AG04450 (cell line): ENCODE results near the gene CERK. TPM values are rescaled to one million over a fixed set of nuclear protein-coding genes. Genes with fewer than 3 reads are reported as not detected.

ENCODE experiments used
- CTCF ChIA-PET: fragments of 300-600, 350-600 bp; formaldehyde crosslinking; extraction: SDS; loops from one replicate; lab custom pipeline; 2022; ENCODE audit warnings: antibody characterized with exemption, inconsistent platforms; lab: Charles Lee
- POLR2A ChIA-PET: fragments of 350-600 bp; formaldehyde crosslinking; extraction: SDS; loops from one replicate; lab custom pipeline; 2021; ENCODE audit warnings: antibody characterized with exemption, inconsistent platforms; lab: Yijun Ruan, JAX
- DNase-seq: peaks from one replicate; pipeline ENCODE4 v3.0.0-alpha.2; 2011; ENCODE audit warnings: low read depth, low spot score
- H3K27ac ChIP-seq: one replicate; pipeline ENCODE4 v1.5.1; 2012; ENCODE audit warnings: low read depth, low read length, control low read depth
- H3K27me3 ChIP-seq: one replicate; pipeline ENCODE4 v1.6.0; 2012; ENCODE audit warnings: low read length; ENCODE audit not compliant: control insufficient read depth, insufficient read depth
- H3K4me3 ChIP-seq: 2 replicates; pipeline ENCODE4 v1.5.1; 2011; ENCODE audit warnings: mild to moderate bottlenecking, low read depth, low read length, control low read depth
- H3K9me3 ChIP-seq: 2 replicates; pipeline ENCODE4 v1.5.1; 2012; ENCODE audit warnings: low read length; ENCODE audit not compliant: control insufficient read depth, insufficient read depth
- CTCF ChIP-seq: IDR thresholded peaks from 2 replicates; pipeline ENCODE4 v1.5.1; 2011; ENCODE audit warnings: low read depth, low read length, control low read depth, inconsistent platforms
- polyA plus RNA-seq: library from polyadenylated mRNA; depleted of rRNA; stranded (reverse); fragments of >200 nt; gene quantifications from 2 replicates; pipeline ENCODE4 v1.2.3, GENCODE V29; 2011

Gene CERK
- polyA plus RNA-seq, 1 experiment: 29.0 TPM

GRCh38 chr22:46664301-46664855 lies 73.7 kb downstream of the CERK start:
- CTCF ChIA-PET: no interaction called here
- POLR2A ChIA-PET: no interaction called here
- Histone ChIP-seq H3K9me3 (no peaks in the 10 kb centered on the region; the same call in 1 of the 2 replicates), H3K27ac (no peak overlapping the region), H3K27me3 (peaks cover 2% of the 10 kb centered on the region), H3K4me3 (no peak overlapping the region)
- no peak for TF ChIP-seq CTCF
- no peak for DNase-seq

GRCh38 chr22:46663436-46664100 lies 74.5 kb downstream of the CERK start:
- ChIA-PET POLR2A (interaction anchor here (0.7 kb wide), 1 partner anchor 85 kb away, joined by 5 read pairs; no protein-coding TSS in a partner anchor), CTCF (no interaction called here)
- Histone ChIP-seq H3K9me3 (no peaks in the 10 kb centered on the region; the same call in 1 of the 2 replicates), H3K4me3 (no peak overlapping the region), H3K27ac (no peak overlapping the region), H3K27me3 (peaks cover 2% of the 10 kb centered on the region)
- TF ChIP-seq CTCF: no peak
- DNase-seq: no peak

- no peak overlapping the region for H3K4me3 ChIP-seq
- H3K9me3 ChIP-seq: no peaks in the 10 kb centered on the region; the same call in 1 of the 2 replicates
- ChIA-PET CTCF (no interaction called here), POLR2A (no interaction called here)
- H3K27me3 ChIP-seq: peaks cover 2% of the 10 kb centered on the region
- no peak for DNase-seq
- H3K27ac ChIP-seq: no peak overlapping the region
- TF ChIP-seq CTCF: no peak
These were observed 75.1 kb downstream of the CERK start for GRCh38 chr22:46663001-46663400.

GRCh38 chr22:46662226-46662625 lies 75.8 kb downstream of the CERK start:
- H3K27me3 ChIP-seq: peaks cover 4% of the 10 kb centered on the region
- ChIA-PET CTCF (no interaction called here), POLR2A (no interaction called here)
- no peaks in the 10 kb centered on the region; the same call in 1 of the 2 replicates for H3K9me3 ChIP-seq
- TF ChIP-seq CTCF: no peak
- H3K4me3 ChIP-seq: no peak overlapping the region
- H3K27ac ChIP-seq: no peak overlapping the region
- no peak for DNase-seq

- DNase-seq: no peak
- ChIA-PET CTCF (interaction anchor here (1.4 kb wide), 1 partner anchor 98 kb away, joined by 4 read pairs; no protein-coding TSS in a partner anchor), POLR2A (no interaction called here)
These were observed 76.7 kb downstream of the CERK start for GRCh38 chr22:46661221-46661851.

More at GRCh38 chr22:46661221-46661851, 76.7 kb downstream of the CERK start:
- no peak overlapping the region for H3K4me3 ChIP-seq
- H3K9me3 ChIP-seq: no peaks in the 10 kb centered on the region; the same call in 1 of the 2 replicates
- no peak for TF ChIP-seq CTCF
- no peak overlapping the region for H3K27ac ChIP-seq
- peaks cover 4% of the 10 kb centered on the region for H3K27me3 ChIP-seq
